Measurements from ENCODE around the gene LCN12. TPM values are rescaled to one million over a fixed set of nuclear protein-coding genes. Genes with fewer than 3 reads are reported as not detected.

LCN12 gene
- total RNA-seq, 1 donor from 2014 or later = 2.1 TPM

DNA sequence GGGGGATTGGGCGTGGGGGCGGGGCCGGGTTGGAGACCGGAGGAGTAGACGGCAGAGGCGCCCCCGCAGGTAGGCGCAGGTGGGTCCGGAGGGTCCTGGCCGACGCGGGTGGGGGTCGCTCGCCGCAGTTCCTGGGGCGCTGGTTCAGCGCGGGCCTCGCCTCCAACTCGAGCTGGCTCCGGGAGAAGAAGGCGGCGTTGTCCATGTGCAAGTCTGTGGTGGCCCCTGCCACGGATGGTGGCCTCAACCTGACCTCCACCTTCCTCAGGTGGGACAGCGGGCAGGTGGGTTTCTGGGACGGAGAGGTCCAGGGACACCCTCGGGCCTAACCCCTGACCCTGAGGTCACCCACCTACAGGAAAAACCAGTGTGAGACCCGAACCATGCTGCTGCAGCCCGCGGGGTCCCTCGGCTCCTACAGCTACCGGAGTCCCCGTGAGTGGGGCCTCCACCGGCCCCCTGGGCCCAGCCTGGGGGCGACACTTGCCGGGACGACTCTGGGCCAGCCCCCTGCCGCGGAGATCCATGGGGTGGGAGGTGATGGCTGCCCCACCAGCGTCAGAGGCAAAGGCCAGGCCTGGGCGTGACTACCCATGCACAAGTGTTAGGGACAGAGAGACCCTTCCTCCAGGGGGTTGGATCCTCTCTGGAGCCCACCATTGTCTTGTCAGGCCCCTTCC is 26.9 kb downstream of the LCN12 start:
- ATAC-seq (ENCODE audit: poor library complexity) = no peak
- DNase-seq = no peak
- intact Hi-C loops (cut with DNase I) = no loop called here

DNA sequence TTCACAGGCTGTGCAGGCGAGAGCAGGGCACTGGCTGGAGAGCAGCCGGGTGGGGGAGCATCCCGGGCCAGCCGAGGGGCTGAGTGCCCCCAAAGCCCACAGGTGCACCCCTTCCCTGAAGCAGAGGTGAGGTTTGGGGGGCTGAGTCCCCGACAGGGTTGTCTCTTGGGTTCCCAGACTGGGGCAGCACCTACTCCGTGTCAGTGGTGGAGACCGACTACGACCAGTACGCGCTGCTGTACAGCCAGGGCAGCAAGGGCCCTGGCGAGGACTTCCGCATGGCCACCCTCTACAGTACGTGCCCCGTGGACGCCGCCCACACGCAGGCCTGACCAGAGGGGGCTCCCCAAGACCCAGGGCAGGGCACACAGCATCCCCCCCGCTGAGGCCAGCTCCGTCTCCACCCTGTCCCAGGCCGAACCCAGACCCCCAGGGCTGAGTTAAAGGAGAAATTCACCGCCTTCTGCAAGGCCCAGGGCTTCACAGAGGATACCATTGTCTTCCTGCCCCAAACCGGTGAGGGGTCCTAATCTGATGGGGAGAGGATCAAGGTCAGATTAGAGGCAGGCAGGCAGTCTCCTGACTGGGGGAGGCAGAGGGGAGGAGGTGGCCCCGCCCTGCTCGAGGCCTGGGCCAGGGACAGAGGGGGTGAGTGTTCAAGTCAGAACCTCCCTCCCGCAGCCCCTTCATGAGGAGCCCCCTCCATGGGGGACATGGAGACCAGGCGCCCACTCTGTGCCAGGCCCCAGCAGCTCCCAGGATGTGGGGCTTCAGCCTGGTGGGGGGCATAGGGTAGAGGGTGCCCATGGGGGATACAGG is 27.9 kb downstream of the LCN12 start:
- DNase-seq (peak; percentile 43), ATAC-seq (ENCODE audit: poor library complexity) (no peak)
- intact Hi-C loops (cut with DNase I) = no loop called here

DNA sequence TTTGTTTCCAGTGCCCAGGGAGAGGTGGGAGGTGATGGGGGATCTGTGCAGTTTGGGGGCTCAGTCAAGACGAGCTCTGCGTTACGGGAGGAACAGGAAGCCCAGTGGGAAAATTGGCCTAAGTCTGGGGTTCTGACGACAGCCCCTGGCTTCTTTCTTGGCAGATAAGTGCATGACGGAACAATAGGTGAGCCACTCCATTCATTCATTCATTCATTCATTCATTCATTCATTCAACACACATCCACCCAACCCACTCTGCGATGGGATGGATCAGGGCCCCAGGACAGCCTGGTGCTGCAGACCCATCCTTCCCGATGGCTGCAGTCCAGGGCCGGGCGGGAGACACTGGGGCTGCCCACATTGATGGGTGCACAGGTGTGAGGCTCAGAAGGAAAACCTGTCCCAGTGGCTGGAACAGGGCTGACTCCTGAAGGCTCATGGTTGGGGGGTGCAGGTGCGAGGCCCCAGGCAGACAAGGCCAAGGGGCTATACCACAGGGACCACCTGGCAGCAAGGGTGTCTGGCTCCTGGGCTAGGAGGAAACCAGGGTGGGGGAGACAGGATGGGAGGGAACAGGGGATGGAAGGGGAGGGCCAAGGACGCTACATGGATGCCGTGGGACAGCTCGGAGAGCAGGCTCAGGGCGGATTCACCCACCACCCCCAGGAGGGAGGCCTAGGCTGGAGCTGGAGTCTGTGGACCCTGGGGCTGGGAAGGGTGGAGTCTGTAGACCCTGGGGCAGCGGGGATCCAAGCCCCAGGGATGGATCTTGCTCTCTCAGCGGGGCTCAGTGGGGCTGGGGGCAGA is 28.8 kb downstream of the LCN12 start:
- intact Hi-C loops (cut with DNase I) = no loop called here
- ATAC-seq (ENCODE audit: poor library complexity) = no peak
- DNase-seq = no peak

DNA sequence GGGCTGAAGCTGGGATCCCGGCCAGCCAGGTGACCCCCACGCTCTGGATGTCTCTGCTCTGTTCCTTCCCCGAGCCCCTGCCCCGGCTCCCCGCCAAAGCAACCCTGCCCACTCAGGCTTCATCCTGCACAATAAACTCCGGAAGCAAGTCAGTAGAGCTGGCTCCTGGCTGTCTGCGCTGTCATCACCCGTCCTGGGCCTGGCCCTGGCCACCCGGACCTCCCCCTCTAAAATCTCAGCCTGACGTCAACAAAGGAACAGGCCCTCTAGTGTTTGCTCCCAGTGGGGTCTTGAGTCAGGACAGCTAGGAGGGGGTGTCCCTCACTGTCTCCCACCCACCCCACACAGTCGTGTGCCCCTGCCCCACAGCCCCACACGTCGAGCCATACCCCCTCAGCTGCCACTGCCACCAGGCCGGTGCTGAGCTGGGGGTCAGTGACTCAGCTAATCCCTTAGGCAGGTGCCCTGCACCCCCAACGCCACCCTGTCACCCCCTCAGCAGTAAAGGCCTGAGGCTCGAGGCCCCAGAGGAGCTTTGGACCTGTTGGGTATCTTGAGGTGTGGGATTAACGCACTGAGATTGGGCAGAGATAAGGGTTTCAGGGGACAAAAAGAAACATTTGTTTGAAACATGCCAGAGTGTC is 29.6 kb downstream of the LCN12 start:
- intact Hi-C loops (cut with DNase I) = no loop called here
- DNase-seq = peak; percentile 73
- peak; percentile 8 for ATAC-seq (ENCODE audit: poor library complexity)

DNA sequence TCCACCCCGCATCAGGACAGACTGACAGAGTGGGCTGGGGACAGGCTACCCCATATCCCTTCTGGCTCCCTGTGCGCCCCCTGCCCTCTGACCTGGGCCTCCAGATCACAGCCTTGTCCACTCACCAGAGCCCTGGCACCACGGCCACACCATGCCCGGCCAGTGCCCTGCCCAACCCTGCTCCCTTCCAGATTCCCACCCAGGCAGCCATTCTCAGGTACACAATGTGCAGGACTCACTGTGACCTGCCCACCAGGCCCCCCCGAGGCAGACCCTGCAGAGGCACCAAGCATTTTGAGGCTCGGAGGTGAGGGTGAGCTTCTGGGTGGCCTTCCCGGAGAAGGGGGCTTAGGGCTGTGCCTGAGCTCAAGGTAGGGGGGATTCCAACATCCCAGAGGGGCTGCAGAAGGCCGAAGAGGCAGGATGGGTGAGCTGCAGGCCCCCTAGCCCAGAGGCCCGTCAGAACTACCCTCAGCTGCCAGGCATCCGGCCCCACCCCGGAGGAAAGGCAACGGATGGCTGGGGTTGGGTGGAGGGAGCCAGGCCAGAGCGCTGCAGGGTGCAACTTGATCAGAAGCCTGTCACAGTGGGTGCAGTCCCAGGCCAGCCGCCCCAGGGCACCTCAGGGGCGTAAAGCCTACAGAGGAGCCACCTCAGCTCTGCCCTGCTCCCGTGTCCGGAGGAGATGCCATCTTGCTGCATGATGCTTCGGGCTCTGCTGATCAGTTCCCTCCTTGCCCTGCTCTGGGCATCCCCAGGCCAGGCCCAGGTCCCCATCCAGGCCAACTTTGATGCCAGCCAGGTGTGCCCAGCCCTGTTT is 30.4 kb downstream of the LCN12 start, which contains the start of gene LCNL1:
TSS of gene LCNL1 (plus strand) at position 762 of the 820 bp plus-strand sequence. CDS start 594 bp downstream, outside the sequence.
- DNase-seq = no peak
- peak; percentile 1 for ATAC-seq (ENCODE audit: poor library complexity)
- intact Hi-C loops (cut with DNase I) = no loop called here

DNA sequence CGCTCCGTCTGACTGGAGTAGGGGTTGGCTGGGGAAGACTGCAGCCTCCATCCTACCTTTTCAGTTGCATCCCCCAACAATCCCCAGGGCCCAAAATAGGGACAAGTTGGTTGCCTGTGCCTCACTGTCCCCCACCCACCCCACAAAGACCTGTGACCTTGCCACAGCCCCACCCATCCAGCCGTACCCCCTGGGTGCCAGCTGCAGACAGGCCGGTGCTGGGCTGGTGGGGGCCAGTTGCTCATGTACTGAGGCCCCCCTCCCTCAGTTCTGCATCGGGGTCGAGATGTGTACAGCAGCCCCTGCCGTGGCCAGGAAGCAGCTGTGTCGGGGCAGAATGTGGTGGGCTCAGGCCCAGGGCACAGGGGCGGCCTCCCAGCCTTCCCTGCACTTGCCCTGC is 31.1 kb downstream of the LCN12 start:
- DNase-seq (no peak), ATAC-seq (ENCODE audit: poor library complexity) (peak; percentile 0)
- intact Hi-C loops (cut with DNase I) = no loop called here

DNA sequence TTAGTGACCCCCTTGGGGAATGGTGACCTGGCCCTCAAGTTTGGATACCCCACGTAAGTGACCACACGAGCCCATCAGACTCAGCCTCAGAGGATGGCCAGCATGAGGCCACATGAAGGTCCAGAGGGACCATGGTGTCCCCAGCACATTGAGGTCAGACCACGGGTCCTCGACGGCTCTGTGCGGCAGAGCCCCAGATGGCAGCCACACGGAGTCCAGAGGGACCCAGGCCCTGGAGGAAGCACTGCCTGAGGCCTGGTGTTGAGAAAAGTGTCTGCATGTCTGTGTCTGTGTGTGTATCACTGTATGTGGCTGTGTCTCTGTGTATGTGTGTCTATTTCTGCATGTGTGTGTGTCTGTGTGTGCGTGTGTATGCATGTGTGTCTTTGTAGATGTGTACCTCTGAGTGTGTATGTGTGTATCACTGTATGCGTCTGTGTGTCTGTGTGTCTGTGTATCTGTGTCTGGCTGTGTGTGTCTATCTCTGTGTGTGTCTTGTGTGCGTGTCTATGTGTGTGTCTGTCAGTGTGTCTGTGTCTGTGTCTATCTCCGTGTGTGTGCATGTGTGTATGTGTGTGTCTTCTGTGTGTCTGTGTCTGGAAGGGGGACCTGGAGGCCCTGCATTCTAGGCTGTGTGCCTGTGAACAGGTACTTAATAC is 31.7 kb downstream of the LCN12 start:
- intact Hi-C loops (cut with DNase I) = no loop called here
- ATAC-seq (ENCODE audit: poor library complexity) = no peak
- no peak for DNase-seq

DNA sequence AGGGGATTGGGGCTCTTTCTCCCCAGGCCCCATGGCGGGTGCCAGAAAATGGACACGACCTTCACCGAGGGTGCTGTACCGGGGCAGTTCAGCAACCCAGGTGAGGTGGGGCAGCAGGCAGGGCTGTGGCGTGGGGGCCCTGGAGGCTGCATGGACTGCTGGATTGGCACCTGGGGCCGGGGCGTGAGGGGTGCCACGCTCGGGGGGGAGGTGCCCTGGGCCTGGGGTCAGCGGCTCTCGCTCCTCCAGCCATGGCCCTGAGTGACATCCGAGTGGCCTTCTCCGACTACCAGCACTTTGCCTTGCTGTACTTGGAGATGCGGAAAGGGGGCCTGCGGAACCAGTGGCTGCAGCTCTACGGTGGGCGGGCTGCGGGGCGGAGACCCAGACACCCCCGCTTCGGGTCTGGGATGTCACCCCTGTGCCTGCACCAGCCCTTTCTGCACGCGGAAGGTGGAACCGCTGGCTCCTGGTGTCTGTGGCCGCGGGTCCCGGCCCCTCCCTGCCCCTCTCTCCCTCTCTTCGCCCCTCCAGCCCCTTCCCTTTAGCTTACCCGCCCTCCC is 32.5 kb downstream of the LCN12 start:
- ATAC-seq (ENCODE audit: poor library complexity) (no peak), DNase-seq (no peak)
- intact Hi-C loops (cut with DNase I) = no loop called here

DNA sequence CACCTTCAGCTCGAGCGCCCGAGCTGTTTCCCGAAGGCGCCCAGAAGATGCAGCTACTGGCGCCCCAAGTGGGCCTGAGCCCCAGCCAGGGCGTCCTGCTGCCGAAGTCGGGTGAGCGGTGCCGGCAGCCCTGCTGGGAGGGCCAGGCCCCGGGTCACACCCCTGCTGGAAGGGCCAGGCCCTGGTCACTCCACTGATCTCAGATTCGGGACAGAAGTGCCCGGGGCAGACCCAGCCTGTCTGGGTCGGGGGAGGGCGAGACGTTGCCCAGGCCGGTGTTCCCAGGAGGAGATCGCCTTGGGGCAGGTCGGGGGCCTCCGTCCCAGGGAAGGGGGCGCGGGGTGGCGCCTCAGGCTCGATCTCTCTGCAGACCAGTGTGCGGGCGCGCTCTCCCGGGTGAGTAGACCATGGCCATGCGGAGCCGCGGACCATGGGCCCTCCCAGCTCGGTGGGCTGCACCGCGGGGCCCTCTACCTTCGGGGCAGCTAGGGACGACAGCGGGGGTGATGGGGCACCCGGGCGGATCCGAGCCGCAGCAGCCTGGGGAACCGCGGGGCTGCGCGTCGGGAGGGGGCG is 33.0 kb downstream of the LCN12 start:
- intact Hi-C loops (cut with DNase I) = no loop called here
- DNase-seq (no peak), ATAC-seq (ENCODE audit: poor library complexity) (peak; percentile 5)

DNA sequence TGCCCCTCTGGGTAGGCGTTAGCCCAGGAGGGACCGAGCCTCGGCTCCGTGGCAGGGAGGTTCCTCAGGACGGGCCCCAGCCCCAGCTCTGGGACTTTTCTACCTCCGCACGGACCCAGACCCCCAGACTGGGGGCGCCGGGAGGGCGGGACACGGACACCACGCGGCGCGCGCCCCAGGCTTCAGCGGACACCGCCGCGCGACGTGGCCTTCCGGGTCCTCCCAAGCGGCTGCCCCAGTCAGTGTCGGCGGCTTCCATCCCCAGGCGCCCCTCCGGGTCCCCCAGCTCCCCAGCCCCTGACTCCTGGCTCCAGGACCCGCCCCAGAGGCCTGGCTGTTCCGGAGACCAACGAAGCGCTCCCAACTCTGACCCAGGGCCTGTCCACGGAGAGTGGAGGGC is 33.8 kb downstream of the LCN12 start:
- DNase-seq = no peak
- no peak for ATAC-seq (ENCODE audit: poor library complexity)
- intact Hi-C loops (cut with DNase I) = no loop called here

DNA sequence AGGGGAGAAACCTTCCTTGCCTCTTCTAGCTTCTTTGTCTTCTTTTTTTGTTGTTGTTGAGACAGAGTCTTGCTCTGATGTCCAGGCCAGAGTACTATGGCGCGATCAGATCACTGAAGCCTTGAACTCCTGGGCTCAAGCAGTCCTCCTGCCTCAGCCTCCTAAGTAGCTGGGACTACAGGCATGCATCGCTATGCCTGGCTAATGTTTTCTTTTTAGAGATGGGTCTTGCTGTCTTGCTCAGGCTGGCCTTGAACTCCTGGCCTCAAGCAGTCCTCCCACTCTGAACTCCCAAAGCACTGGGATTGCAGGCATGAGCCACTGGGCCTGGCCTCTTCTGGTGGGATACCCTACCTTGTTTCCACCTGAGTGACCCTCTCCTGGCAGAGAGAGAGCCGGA is 36.8 kb downstream of the LCN12 start:
- intact Hi-C loops (cut with DNase I) = no loop called here
- ATAC-seq (ENCODE audit: poor library complexity) (no peak), DNase-seq (no peak)

DNA sequence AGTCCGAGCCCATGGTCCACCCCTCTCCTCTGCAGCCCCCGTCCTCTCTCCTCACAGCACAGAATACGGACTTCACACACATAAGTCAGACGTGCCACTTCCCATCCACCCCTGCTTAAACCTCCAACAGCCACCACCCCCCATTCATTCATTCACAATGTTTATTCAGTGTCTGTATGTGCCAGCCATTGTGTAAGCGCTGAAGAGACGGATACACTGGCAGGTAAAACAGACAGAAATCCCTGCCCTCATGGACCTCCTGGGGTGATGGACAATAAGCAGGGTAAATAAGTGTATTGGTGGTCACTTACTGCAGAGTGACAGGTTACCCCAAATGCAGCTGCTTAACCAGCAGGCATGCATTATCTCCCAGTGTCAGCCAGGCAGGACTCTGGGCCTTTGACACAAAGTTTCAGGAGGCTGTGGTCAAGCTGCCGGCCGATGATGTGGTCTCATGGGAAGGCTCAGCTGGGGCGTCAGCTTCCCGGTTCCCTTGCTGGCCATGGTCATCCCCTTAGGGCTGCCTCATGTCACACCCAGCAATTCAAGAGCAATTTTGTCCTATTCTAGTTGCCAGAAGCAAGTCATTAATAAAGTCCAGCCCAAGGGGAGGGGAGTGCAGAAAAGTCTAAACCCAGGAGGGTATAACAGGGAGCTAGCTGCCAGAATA is 38.3 kb downstream of the LCN12 start:
- DNase-seq (no peak), ATAC-seq (ENCODE audit: poor library complexity) (no peak)
- intact Hi-C loops (cut with DNase I) = no loop called here

DNA sequence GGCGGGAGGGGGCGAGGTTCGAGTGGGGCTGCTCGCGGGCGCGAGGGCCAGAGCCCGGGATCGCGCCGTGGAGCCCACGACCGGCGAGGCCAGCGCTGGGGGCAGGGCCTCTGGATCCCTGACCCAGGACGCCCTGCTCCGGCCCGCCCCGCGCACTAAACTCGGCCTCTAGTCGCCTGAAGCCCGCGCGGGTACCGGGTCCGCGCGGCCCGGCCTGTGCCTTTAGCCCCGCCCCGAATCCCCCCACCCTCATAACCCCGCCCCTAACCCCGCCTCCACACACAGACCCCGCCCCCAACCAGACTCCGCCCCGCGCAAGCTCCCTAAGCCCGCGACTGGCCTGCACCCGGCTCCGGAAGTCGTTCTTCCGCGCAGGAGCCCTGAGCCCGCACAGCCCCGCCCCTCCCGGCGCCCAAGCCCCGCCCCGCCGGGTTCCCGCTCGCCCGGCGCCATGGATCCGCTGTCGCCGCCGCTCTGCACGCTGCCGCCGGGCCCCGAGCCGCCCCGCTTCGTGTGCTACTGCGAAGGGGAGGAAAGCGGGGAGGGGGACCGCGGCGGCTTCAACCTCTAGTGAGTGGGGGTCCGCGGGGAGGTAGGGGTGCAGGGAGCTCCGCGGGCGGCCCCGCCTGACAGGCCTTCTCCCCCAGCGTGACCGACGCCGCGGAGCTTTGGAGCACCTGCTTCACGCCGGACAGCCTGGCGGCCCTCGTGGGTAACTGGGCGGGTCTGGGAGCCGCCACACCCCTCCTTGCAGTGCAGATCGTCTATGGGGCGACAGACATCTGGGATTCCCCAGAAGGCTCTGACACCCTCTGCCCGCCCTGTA is 40.1 kb downstream of the LCN12 start, which contains the start of gene PAXX:
TSS of gene PAXX (plus strand) at position 430 of the 826 bp plus-strand sequence. CDS start at position 452, 22 bp downstream.
- intact Hi-C loops (cut with DNase I) = no loop called here
- ATAC-seq (ENCODE audit: poor library complexity) (peak; percentile 96), DNase-seq (peak; percentile 96)

DNA sequence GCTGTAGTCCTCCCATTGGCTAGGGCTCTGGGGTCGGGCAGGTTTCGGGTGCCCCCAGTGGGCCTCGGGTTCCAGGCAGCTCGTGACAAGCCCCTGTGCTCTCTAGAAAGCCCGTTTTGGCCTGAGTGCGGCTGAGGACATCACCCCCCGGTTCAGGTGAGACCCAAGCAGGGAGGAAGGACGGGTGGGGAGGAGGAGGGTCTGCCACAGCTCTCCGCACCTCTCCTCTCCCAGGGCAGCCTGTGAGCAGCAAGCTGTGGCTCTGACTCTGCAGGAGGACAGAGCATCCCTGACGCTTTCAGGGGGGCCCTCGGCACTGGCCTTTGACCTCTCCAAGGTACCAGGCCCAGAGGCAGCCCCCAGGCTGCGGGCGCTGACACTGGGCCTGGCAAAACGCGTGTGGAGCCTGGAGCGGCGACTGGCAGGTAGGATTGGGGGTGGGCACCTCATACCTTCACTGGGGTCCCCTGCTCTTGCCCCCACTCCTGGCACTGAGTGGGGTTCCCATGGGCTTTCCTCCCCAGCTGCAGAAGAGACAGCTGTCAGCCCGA is 40.8 kb downstream of the LCN12 start:
- no peak for DNase-seq
- intact Hi-C loops (cut with DNase I) = no loop called here
- no peak for ATAC-seq (ENCODE audit: poor library complexity)

DNA sequence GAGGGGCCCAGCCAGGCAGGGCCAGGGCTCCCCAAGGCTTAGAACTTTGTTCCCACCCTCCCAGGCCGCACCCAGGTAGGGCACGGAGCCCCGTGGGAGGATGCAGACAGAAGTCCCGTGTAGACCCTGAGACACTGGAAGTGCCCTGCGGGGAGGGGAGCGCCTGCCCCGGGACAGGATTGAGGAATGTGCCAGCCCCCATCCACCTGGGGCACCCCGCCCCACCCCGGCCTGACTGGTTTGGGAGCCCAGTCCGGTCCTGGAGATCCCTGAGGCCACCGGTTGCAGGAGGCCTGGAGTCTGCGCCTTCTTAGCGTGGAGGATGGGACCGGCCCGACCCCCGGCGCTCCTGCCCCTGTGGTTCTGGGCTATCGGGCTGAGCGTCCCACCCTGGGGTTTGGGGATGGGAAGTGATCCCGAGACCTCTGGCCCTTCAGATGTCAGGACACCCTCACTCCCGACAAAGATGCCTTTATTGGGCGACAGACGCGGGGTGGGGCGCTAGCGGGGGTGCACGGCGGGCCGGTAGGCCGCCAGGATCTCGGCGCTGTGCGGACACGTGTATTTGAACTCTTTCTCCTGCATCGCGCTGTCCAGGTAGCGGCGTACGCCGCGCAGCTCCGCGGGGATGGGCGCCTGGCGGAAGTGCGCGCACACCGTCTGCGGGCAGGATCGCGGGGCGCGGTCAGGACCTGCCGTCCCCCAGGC is 42.3 kb downstream of the LCN12 start:
- DNase-seq (no peak), ATAC-seq (ENCODE audit: poor library complexity) (no peak)
- intact Hi-C loops (cut with DNase I) = no loop called here

Measured in Right ventricle myocardium superior (tissue), 1 donor.